Activated T-cell treated with anti-CD3 and anti-CD28 coated beads for 24 hours (primary cell): ENCODE results near the gene STAT5A.
A peak's percentile ranks its signal among the peaks of the same experiment; 100 is the strongest.
"Not testable (repeated sequence)": the region's sequence is repeated elsewhere in the genome, so short reads cannot be mapped to it uniquely, and the experiment has no call there.

Source experiments
- DNase-seq: peaks from one replicate; pipeline ENCODE4 v3.0.0-alpha.2; 2020; ENCODE audit warnings: low read depth

The STAT5A gene

GRCh38 chr17:42333053-42333452, 44.8 kb downstream of the STAT5A start:
- DNase-seq: no peak

- DNase-seq: no peak
Observed at GRCh38 chr17:42334677-42335076, 46.4 kb downstream of the STAT5A start.

GRCh38 chr17:42337442-42337841, 49.1 kb downstream of the STAT5A start:
- DNase-seq: peak; percentile 61

- no peak for DNase-seq
Observed at GRCh38 chr17:42338427-42338985, 50.2 kb downstream of the STAT5A start.

- no peak for DNase-seq
Observed at GRCh38 chr17:42339221-42339620, 50.9 kb downstream of the STAT5A start.

- DNase-seq: peak; percentile 27
Observed at GRCh38 chr17:42340691-42341127, 52.4 kb downstream of the STAT5A start.

DNA sequence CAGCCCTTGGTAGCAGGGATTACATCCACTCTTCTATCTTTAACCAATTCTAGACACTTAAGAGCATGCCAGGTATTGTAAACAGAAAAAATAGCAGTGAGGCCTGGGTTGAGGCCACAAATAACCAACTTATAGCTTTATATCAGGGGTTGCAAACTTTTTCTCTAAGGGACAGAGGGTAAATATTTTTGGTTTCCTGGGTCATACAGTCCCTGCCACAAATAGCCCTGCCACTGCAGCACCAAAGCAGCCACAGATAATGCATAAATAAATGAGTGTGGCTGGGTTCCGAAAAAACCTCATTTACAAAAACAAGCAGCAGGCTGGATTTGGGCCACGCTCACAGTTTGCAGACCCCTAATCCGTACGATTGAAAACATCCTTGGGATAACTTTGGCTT, 53.3 kb downstream of the STAT5A start:
- no peak for DNase-seq

DNA sequence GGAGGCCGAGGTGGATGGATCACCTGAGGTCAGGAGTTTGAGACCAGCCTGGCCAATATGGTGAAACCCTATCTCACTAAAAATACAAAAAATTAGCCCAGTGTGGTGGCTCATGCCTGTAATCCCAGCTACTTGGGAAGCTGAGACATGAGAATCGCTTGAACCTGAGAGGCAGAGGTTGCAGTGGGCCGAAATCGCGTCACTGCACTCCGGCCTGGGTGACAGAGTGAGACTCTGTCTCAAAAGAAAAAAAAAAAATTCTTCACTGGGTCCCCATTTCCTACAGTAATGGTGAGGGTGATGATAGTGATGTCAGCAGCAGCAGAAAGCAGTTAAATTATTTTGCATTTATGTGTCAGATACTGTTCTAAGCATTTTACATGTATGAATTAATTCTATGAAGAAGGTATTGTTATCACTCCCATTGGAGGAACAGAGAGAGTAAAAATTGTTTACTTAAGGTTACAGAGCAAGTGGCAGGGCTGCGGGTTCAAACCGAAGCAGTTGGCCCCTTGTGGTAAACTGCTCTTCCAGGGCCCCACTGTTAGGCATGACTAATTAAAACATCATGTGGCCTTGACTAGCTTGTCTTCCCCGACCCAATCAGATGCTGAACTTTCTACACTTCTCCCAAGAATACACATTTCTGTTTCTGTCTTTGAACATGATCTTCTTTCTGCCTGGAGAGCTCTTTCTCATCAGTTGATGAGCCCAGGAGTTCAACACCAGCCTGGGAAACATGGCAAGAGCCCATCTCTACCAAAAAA, 54.1 kb downstream of the STAT5A start:
- DNase-seq: no peak

DNA sequence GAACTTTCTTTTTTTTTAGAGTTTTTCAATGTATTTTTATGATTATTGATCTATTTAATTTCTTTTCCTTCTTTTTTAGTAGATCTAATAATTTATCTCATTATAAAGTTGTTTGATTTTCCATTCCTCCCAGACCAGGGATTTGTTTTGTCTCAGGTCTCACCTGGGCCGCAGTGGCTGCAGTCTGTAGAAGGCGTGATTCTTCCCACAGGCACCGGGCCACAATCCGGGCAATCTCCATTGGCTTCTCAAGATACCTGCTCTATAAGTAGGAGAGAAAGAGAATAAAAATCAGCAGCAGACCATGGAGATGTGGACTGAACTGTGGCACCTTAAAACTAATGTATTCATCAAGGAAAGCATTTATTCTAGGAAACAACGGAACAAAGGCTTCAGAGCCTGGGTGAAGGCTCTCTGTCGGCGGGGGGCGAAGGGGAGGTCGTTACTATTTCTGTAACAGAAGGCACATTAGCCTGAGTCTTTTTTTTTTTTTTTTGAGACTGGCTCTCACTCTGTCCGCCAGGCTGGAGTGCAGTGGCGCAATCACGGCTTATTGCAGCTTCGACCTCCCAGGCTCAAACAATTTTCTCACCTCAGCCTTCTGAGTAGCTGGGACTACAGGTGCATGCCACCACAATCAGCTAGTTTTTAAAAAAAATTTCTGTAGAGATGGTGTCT, 57.2 kb downstream of the STAT5A start:
- no peak for DNase-seq

DNA sequence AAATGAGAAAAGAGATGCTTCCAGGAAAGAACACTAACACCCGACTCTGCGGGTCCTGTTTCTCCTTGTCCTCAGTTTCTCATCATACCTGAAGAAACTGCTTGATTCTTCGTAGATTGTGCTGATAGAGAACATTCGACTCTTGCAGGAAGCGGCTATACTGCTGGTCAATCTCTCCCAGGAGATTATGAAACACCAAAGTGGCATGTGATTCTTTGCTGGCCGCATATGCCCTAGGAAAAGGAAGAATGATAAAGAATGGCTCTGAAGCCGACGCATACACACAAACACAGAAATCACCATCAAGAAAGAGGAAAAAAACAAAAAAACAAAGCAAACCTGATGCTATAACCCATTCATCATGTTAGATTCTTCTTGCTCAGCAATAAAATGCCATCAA, 58.2 kb downstream of the STAT5A start:
- no peak for DNase-seq

DNA sequence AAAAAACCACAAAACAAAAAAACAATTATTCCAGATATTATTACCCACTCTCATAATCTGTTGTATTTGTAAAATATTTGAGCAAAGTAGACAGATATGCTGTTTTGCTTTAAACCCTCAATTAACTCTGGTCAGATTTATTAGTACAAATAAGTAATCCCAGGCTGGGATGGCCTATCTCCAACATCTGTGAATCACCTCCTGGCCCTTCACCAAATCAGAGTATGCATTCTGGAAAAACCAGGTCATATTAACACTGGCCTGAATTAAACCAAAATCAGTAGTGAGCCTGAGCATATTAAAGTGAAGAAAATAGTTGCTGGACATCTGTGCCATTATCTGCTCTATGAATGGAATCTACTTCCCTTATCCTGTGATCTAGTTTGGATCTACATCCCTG, 58.9 kb downstream of the STAT5A start:
- DNase-seq: no peak

DNA sequence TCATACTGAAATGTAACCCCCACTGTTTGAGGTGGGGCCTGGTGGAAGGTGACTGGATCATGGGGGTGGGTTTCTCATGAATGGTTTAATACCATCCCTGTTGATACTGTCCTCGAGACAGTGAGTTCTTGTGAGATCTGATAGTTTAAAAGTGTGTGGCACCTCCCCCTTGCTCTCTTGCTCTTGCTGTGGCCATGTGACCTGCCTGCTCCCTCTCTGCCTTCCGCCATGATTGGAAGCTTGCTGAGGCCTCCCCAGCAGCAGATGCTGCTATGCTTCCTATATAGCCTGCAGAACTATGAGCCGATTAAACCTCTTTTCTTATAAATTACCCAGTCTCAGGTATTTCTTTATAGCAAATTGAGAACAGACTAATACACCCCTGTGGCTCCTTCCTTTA, 59.3 kb downstream of the STAT5A start:
- DNase-seq: no peak

DNA sequence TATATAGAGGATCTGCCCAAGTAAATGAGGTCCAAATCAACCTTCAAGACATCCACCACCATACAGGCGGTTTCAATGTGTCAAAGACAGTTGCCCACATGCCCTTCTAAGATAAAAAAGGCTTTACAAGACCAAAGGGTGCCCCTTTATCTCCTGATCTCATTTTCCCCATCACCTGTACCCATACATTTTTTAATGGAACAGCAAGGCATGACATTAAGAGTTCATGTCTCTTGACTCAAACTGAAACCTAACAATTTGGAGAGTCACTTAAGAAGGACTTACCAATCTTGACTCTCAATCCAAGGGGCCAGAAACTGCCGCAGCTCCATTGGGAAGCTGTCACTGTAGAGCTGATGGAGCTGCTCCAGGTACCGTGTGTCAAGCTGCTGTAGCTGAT, 59.8 kb downstream of the STAT5A start:
- no peak for DNase-seq

- no peak for DNase-seq
Observed at GRCh38 chr17:42354956-42355843, 66.9 kb downstream of the STAT5A start.

DNA sequence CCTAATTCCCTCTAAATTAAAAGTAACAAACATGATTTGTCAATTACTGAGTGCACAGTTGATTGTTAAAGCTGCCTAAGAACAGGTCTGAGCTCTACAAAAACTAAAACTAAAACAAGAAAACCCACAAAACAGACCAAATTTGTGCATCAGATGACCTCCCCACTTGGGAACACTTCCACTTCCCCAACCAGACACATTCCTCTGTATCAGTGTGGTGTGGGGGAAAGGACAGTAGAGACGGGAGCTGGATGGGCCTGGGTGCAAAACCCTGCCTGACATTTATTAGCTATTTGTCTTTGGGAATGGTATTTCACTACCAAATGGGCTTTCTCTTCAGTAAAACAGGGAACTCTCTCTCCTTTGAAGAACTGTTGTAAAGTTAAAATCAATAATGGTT, 70.1 kb downstream of the STAT5A start:
- no peak for DNase-seq

- no peak for DNase-seq
Observed at GRCh38 chr17:42359133-42359532, 70.8 kb downstream of the STAT5A start.

- not testable (repeated sequence) for DNase-seq
Observed at GRCh38 chr17:42360388-42360787, 72.1 kb downstream of the STAT5A start.
